Hematopoietic multipotent progenitor cell treated with erythropoietin and hydrocortisone succinate and interleukin-3 and kit ligand, for 8 days (in vitro differentiated cells): Measurements from ENCODE around the gene NFIA.
A peak's percentile ranks its signal among the peaks of the same experiment; 100 is the strongest.

Source experiments
- DNase-seq: peaks from one replicate; pipeline ENCODE4 v3.0.0-alpha.2; 2015

Gene NFIA

DNA sequence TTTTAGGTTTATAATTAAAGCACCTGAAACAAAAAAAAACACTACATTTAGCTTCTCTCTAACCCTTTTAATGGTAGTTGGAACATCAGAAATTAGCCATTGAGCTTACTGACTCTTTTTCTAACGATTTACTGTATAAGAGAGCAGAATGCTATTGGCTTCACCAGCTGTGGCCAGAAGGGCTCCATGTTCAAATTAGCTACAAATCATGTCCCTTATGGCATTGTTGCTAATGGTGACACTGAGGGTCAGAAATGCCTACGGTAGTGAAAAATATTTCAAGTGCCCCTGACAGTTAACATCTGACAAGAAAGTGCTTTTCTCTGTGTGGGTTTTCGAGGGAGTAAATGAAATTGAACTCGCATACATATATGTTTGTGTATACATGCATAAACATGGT lies 232.7 kb downstream of the NFIA start:
- DNase-seq, result no peak

DNA sequence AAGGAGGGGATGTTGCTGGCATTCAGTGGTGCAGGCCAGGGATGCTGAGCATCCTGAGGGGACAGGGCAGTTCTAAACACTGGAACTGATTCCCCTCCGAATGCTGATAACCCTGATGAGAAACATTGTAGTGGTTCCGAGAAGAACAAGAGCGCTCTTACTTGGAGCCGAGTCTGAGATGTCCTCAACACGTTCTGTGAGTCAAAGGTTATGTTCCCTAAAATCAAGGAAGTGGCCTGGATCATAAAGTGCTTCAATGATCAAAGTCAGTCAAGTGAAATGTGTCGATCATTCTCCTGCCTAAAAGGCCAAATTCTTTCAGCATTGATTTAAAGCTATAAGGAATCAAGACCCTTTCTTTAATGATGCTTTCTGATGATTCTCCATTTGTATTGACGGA lies 234.1 kb downstream of the NFIA start:
- DNase-seq, result no peak

DNA sequence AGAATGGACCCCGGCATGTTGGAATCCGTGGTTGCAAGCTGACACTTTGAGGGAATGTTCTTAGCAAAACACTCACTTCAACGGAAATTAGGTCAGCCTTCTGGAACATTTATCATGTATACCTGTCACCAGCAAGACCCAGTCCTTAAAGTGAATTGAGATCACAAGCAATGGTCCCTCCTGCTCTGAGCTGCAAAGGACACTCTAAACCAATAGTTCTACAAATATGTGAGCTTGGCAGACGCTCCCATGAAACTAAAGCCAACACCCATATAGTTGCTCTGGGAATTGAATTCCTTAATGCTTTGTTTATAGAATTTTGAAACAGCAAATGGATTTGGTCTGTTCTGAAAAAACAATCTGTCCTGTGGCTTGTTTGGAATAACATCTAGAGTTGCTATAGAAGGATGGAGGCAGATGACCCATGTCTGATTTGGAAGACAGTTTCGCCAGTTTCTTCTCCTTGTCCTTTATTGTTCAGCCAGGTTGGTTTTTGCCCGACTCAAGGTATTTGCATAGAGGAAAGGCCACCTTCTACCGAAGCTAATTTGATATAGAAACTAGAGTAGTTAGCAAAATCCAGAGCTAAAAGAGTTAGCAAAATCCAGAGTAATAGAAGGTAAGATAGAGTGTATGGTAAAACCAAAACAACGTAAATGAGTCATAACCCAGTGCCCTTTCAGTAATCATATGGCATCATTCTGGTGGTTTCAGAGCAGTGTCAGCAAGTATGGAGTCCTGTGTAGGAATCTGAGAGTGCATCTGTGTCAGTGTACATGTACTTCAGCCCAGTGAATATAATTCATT lies 236.2 kb downstream of the NFIA start:
- DNase-seq, result peak; percentile 22

DNA sequence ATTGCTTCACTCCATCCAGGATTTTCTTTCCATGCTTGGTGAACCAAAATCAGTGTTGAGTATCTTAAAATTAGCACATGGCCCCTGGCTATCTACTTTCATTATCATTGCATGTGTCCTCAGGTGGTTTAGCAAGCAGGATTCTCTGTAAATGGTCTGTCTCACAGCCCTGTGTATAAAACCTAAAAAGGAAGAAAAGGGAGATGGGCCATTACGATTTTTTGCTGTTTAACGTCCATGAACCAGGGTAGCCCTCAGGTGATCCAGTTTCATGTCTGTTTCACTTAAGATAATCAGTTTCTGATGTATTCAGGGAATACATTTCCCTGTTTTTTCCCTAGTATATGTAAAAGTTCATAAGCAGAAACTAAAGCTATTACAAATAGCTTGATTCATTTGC lies 238.2 kb downstream of the NFIA start:
- DNase-seq, result no peak

DNA sequence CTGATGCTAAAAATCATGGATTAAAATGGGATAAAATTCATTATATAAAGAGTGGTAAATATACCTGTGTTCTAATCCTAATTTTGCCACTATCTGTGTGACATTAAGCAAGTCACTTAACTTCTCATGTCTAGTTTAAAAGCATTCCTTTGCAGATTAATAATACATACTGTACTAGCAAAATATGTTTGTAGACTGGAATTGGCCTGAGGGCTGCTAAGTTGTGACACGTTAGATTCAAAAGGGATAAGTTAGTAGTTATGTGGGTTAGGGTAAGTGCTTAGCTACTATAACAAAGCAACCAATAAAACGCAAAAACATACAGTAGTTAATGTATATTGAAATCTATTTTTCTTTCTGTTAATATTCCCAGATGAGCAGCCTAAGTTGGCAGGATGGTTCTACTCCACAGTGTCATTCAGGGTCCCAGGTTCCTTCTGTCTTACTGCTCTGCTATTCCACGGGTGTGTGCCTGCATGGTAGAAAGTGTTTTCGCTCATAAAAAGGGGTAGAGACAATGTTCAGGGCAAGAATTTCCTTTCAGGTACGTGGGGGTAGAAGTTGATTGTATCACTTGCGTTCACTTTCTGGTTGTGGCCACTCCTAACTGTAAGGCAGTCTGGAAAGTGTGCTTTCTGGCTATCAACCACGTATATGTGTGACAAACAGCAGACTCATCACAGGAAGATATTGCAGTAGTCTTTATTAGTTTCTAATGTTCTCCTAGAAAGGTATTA lies 239.8 kb downstream of the NFIA start:
- no peak for DNase-seq

DNA sequence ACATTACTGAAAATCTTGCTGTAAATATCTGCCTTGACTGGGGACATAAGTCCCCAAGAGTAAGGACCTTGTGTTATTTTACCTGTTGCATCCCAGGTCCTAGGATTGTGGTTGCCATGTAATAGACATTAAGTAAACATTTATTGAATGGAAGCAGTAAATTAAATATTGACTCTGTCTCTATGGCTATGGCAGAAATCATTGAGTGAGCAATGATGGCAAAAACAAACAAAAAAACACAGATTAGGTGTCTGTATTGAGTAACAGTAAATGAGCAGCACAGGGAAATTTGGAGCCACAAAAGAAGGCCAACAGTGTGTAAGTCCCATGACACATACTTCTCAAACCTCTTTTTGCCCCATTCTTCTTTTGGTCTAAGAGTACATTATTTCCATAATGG lies 240.4 kb downstream of the NFIA start:
- DNase-seq, result no peak

DNA sequence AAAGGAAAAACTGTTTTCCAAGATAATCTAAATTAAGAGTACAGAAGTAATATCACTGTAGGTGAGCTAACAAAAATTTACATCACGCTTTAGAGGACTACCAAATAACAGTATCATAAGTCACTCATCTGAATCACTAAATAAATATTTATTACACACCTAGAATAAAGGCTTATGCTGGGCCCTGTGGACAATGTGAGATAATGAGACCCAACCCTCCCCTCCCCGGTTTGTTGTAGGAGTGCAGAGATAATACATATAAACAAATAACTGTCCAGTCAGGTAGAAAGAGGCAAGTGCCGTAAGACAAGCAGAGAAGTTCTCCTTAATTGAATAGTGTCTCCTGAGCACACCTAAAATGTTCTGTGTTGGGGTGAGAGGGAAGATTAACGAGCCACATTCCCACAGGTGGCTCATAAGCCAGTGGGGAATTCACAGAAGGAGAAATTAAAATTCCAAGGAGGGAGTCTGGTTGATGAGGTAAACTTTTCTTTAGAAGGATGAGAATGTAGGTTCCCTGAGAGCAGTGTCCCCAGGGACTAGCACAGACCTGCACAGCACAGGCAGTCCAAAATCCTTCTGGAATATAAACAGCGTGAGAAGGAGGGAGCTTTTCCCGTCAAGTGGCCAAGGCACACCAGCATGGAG lies 241.4 kb downstream of the NFIA start:
- DNase-seq, result peak; percentile 23

DNA sequence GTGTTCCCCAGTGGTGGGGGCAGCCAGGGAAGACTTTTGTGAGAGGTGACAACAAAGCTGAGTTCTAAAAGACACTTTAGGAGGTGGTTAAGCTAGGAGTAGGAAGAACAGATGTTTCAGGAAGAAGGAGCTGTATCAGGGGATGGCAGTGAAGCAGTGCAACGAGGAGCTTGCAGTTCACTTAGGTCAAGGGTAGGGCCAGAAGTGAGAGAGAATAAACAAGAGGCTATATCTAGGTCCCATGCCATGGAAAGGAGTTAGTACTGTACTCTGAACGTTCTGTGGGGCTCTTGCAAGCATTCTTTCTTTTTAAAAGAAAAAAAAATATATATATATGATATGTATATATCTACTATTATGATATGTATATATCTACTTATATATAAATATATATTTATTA lies 244.4 kb downstream of the NFIA start:
- no peak for DNase-seq

DNA sequence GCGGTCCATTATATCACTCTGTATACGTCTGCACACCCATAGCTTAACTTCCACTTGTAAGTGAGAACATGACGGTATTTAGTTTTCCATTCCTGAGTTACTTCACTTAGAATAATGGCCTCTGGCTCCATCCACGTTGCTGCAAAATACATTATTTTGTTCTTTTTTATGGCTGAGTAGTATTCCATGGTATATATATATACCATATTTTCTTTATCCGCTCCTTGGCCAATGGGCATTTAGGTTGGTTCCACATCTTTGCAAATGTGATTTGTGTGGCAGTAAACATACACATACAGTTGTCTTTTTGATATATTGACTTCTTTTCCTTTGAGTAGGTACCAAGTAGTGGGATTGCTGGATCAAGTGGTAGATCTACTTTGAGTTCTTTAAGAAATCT lies 245.1 kb downstream of the NFIA start:
- no peak for DNase-seq

DNA sequence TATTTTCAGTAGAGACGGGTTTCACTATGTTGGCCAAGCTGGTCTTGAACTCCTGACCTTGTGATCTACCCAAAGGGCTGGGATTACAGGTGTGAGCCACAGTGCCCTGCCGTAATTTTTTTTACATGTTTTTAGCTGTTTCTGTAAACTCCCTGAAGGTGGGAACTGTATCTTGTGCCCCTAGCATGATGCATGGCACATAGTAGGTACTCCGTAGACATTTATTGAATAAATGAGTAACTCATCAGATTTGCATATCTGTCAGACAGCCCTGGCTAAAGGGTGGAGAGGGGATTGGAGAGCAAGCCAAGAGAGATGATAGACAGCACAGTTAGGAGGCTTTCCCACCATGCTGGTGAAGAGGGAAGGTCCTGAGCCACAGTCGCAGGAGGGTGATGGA lies 247.2 kb downstream of the NFIA start:
- DNase-seq, result no peak

DNA sequence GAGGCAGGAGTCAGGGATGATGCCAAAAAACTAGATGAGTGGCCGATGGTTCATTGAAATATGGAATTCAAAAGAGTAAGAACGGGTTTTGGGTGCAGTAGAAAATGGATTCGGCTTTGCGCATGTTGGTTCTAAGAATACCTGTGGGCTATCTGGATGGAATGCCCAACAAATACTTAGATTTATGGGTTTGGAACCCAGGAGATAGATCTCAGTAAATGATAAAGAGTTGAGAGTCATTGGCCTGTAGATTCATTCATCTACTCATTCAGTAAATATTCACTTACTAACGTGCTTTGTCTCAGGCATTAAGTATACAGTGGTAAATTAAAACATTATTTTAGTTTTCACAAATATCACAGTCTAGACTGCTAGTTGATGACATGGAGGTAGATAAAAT lies 247.7 kb downstream of the NFIA start:
- DNase-seq, result no peak

DNA sequence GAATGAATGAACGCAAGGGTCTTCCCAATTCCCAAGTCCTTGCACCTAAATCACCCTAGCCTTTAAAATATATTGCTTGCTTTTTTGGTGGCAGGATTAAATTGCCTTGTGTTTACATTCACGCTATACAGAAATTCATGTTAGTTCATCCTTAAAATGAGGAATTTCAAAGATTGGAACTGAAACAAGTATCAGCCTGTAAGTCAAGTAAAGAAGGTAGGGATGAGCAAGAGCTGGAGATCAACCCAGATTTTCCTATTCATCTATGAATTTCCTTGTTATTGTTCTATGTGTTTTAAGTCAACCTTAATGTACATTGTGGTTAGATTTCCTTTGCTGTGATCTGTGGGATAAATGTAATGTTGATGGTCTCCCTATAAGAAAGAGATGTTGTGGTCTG lies 248.2 kb downstream of the NFIA start:
- DNase-seq, result no peak

DNA sequence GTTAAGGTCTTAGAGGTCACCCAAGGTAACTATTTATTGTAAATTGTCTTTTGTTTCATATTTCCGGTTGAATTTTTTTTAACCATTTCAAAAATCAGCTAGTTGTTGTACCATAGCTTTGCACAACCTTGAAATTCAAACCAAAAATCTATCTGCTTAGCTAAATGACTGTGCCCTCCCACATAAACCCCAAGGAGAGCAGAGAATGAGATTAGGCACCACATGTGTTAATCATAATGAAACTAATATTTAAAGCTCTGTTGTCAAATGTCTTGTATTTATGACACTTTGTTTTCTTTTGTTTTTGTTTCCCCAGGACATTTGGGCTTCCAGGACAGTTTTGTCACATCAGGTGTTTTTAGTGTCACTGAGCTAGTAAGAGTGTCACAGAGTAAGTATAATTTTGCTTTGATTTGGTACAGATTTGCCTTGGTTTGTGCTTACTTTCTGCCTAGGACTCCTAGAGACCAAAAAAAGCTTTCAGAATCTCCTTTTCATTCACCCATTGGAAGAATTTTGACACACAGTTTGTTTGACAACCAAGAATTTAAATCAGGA lies 249.9 kb downstream of the NFIA start:
- no peak for DNase-seq

DNA sequence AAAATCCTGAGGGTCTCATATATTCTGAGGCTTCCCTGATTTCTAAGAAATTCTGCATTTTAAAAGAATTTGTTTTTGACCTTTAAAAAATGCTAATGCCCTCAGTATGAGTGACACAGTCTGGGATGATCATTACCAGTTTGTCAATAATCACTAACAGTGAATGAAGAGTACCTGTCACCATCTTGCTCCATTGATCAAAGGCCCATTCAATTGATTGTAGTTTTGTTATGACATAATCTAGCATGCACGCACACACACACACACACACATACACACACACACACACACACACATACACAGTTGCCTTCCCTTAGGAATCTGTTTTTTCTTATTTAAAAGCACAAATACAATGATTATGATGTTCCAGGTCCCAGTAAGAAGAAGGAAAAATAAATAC lies 250.4 kb downstream of the NFIA start:
- no peak for DNase-seq

DNA sequence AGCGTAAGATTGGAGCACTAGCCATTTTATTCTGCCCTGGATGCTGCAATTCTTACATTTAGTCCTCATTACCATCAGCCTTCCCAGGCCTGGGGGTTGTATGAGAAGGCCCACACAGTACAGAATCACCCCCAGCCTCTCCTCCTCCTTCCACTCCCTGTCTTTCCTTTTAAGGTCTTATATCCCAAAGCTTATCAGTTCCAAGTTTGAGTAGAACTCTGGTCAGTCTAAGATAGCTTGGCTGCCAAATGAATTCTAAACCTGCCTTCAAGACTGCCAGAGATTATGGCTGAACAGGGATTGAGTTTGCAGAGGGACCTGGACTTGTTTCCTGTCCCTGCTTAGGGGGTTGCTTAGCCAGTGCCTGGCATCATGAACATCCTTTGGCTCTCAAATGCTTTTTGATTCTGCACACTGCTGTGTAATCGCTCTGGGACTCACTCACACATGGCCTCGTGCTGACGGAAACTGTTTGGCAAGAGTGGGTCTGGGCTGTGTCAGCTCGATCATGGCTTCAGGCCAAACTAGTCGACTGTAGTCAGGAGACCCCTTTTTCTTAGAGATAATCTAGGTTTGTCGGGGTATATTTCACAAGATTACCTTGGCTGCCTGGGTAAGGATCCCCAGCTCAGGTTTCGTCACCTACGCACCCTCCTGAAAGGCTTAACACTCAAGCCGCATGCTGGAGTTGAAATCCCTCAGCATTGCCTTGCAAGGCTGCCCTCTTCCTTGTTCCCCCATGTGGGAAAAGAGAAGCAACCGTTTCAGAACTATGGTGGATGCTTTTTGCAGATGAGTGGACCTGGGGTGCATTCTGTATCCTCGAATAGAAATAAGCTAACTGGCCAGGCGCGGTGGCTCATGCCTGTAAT lies 252.6 kb downstream of the NFIA start:
- DNase-seq, result peak; percentile 36

DNA sequence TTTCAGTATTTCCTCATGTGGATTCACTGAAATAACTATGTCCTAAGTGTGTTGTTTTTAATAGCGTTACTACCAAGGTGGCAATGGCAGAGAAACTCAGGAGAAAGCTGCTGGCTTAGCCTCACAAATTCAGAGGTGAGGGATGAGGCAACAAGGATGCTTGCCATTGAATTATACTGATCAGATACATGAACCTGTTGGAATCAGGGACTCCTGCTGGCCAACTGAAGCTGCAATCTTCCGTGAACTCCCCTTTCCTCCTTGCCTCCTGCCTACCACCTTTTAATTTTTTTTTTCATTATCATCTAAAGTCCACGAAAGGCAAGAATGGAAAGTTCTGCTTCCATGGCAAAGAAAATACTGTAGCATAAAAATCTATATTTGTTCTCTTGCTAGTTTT lies 254.7 kb downstream of the NFIA start:
- DNase-seq, result no peak

DNA sequence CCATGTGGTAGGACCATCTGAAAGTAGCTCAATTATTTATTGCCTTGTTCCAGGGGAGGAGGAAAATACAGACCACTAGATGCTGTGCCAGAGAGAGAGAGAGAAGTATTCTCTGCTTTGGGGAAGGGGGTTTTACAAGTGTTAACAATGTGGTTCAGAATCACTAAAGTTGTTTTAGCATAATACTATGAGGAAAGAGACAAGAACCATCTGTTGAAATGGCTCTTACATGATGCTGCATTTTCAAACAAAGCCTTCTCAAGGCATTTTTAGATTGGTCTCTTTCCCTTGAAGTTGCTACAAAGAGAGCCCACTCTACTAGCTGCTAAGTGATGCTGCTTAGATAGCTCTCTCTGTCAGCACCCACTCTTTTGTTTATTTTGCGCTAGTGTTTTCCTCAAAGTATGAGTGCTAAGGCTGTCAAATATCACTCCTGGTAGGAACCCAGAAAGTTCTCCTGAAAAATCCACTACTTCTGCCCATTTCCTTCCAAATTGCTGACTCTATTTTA lies 255.1 kb downstream of the NFIA start:
- DNase-seq, result no peak

DNA sequence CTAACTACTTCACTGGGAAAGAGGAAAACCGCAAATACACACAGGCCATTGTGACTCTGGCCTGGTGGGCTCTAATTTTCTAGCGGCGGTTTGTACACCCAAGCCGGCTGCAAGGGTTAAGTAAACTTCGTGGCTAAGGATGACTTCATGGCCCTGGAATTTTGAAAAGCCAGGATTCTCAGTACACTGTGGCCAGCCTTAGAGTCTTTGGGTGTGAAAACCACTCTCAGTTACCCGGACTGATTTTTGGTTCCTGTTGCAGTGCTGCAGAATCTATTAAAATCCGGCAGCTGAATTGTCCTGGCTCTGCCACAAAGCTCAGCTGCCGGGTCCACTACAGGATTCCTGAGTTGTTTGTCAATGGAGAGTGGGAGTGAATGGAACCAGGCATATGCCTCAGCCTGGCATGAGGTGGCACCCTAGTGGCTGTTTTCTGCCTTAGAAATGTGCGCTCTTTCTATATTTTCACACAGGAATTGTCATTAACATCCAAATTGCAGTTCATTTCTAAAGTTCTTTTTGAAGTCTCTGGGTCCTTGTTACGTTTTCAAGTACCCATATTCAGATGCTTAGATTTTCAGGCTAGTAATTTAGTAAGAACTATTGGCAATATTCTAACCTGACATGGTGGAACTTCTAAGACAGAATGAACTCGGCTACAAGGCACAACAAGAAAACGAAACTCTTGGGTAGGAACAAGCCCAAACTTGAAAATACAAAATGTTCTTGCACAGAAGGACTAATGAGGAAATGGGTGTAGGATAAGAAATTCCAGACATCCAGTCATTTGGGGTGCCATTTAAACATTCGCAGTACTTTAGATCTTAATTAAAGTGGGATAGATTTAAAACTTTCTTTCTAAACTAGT lies 255.9 kb downstream of the NFIA start:
- DNase-seq, result peak; percentile 55

DNA sequence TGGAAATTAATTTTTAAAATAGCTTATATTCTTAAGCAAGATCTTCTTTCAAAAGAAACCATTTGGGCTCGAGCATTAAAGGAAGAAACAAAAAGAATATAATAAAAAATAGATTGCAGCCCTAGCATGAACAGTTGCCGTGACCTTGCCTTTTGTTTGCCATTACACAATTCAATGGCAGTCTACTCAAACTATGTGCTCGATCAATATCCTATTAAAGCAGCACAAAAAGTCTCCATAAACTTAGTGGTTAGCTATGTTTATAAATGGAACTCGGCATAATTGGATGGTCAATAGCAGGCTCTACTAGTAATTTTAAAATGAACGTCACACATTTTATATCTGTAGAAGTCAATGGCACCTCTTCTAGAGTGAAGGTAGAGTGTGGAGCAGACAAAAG lies 256.5 kb downstream of the NFIA start:
- DNase-seq, result no peak

DNA sequence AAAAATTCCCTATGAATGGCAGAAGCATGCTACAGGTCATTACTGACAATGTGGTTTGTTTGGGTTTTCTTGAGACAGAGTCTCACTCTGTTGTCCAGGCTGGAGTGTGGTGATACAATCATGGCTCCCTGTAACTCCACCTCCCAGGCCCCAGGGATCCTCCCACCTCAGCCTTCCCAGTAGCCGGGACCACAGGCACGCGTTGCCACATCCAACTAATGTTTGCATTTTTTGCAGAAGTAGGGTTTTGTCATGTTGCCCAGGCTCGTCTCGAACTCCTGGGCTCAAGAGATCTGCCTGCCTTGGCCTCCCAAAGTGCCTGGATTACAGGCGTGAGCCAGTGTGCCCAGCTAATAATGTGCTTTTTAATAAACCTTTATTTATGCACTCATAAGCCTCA lies 259.1 kb downstream of the NFIA start:
- DNase-seq, result no peak

DNA sequence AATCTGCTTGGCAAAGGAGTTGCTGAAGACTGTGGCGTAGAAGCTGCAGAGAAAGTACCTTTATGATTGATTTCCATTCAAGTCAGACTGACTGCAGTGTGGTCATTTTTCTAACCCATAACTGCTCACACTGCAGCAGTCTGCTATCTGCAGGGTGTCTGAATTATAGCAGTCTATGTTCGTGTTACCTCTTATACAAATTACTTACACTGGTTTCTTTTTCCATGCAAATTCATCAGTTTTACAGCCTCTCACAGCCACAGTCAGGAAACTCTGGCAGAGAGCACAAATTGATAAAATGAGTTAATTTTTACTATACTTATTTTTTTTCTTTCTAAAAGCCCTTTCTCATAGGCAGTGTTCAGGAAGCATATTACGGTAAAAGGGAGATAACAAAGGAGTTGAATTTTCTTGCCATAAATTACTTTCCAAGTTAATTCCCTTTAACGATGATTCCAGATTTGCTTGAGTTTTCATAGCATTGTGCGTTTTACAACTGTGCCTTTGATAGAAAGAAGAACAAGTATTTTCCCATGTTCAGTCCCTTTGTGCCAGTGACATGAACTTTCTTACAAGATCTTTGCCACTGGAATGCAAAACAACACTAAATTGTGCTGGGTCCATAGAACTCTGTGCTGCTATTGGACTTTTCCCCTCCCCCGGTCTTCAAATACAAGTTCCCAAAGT lies 261.5 kb downstream of the NFIA start:
- DNase-seq, result no peak
